Stimulated activated CD4-positive, alpha-beta T cell treated with anti-CD3 and anti-CD28 coated beads, TNF-alpha, amount 100 ng/mL, for 48 hours (primary cell): ENCODE data around the gene GIPC1.
"Not testable (repeated sequence)": the region's sequence is repeated elsewhere in the genome, so short reads cannot be mapped to it uniquely, and the experiment has no call there.

Experiments
- DNase-seq, 3 donors: peaks; one replicate each; pipeline ENCODE4 v3.0.0-alpha.2; 2020; ENCODE audit warnings: low read depth in 3 of 3

Gene GIPC1

GRCh38 chr19:14496029-14496833 lies at the start of gene GIPC1:
TSS of gene GIPC1 (minus strand) at chr19:14496127. CDS start at chr19:14482976, 13,151 bp downstream.
- DNase-seq, result peak; percentile 65 to 78 (median 70)

GRCh38 chr19:14545716-14546082 lies 49.8 kb upstream of the GIPC1 start:
- DNase-seq, result no peak

- DNase-seq, result no peak
These were observed 49.2 kb upstream of the GIPC1 start for GRCh38 chr19:14544977-14545715.

- DNase-seq, result no peak
These were observed 48.1 kb upstream of the GIPC1 start for GRCh38 chr19:14544047-14544446.

- DNase-seq, result no peak
These were observed 46.9 kb upstream of the GIPC1 start for GRCh38 chr19:14542711-14543328.

- not testable (repeated sequence) for DNase-seq
These were observed 46.1 kb upstream of the GIPC1 start for GRCh38 chr19:14541979-14542378.

GRCh38 chr19:14540741-14541525 lies 45.0 kb upstream of the GIPC1 start:
- DNase-seq, result no peak

- peak in 2 of 3 donors; percentile 44 to 63 for DNase-seq
These were observed 41.2 kb upstream of the GIPC1 start for GRCh38 chr19:14536926-14537692.

- DNase-seq, result no peak
These were observed 37.5 kb upstream of the GIPC1 start for GRCh38 chr19:14533450-14533849.

- no peak for DNase-seq
These were observed 34.6 kb upstream of the GIPC1 start for GRCh38 chr19:14530506-14530905.

GRCh38 chr19:14530005-14530348 lies 34.0 kb upstream of the GIPC1 start:
- no peak for DNase-seq

- peak; percentile 100 for DNase-seq
These were observed 33.5 kb upstream of the GIPC1 start, which contains the start of gene TECR for GRCh38 chr19:14529254-14530004. TSS of gene TECR (plus strand) at chr19:14529594. CDS start at chr19:14529697, 103 bp downstream.

GRCh38 chr19:14528419-14529253 lies 32.7 kb upstream of the GIPC1 start:
- DNase-seq, result no peak

- no peak for DNase-seq
These were observed 30.5 kb upstream of the GIPC1 start for GRCh38 chr19:14526423-14526822.

GRCh38 chr19:14525729-14526128 lies 29.8 kb upstream of the GIPC1 start:
- no peak for DNase-seq

- no peak for DNase-seq
These were observed 24.6 kb upstream of the GIPC1 start for GRCh38 chr19:14520543-14520942.

GRCh38 chr19:14519860-14520407 lies 24.0 kb upstream of the GIPC1 start:
- DNase-seq, result no peak

GRCh38 chr19:14519245-14519859 lies 23.4 kb upstream of the GIPC1 start:
- DNase-seq, result no peak
